Stimulated activated CD8-positive, alpha-beta memory T cell treated with anti-CD3 and anti-CD28 coated beads, Interleukin-7, amount 100 ng/mL, for 4 hours (primary cell): ENCODE results near the gene UNC119B.

Experiments used
- DNase-seq, 2 donors: peaks; one replicate each; pipeline ENCODE4 v3.0.0-alpha.2; 2020; ENCODE audit warnings: low read depth in 2 of 2

UNC119B gene

DNA sequence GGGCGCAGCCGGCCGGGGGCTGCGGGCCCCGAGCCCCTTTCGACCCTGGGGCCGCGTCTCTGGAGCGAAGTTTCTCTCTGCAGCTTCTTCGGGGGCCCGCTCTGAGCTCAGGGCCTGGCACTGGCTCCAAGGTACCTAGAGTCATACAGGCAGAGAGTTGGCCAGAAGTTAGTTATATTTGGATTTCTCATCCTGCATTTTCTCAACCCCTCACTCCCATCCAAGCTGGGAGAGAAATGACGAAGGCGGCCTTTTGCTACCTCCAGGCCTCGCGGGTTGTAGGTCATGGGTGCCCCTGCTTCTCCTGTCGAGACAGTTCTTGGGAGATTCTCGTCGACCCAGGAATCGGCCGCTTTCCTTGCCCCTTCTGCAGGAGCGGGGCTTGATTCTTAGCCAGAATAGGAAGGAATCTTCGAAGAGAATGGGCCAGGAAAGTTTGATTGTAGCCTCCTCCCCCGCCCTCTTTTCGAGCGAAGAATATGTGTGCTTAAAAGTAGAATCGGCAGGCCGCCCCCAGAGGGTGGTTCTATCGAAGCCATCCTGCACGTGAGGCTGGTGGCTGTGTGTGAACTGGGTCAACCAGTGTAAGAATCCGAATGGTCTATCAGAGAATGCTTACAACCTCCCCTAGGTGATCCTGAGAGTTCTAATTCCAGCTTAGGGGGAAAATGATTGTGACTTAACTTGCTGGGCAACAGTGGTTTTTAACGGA lies 22.5 kb upstream of the UNC119B start:
- DNase-seq = peak; percentile 16 to 19

DNA sequence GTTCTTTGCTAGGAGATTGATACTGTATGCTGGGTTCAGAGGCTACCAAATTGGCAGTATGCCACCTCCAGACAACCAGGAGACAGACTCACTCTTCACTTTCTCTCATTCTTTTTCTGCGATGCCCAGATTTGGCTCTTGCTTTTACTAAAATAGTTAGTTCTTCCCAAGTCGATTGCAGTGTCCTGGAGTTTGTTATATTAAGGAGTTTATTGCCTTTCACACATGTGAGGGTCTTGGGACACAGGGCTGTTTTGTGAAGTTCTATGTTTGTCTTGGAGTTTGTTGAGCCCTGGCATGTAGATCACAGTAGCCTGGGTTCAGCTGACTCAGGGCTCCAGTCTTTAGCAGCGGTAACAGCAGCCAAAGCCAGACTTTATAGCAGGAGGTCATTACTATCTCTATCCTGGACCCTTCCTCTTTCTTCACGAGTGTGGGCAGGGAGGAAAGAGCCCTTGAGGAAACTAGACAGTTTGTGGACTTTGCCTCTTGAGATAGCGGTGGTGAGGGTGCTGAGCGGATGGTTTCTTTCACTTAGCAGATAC lies 21.7 kb upstream of the UNC119B start:
- no peak for DNase-seq

DNA sequence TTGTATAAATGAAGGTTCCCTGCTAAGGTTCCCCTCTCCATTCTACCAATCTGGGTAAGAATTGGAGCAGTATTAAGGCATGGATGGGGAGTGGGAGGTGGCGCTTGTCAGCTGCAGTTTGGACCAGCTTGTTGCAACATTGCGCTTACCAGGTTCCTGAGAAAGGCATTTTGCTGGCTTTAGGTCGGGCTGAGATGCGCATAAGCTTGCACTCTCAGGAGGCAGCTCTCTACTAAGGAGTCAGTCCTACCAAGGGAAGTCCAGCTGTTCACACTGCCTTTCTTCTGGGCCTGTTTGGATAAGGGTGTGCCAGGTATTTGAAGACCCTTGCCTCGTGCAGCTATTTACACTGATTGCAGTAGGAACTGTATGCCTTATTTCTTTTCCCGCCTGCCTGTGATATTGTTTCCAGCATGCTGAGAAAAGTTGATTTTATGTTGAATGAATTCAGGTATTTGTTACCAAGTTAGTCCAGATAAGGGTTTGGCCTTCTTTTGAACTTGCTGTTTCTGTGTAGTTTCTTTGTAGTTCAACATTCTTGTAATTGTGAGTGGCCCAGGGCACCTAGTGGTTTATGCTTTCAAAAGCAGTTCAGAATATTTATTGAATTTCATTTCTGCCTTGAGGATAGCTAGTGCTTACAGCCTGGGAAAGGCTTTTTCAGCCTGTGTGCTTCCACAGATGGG lies 20.7 kb upstream of the UNC119B start:
- DNase-seq = no peak

DNA sequence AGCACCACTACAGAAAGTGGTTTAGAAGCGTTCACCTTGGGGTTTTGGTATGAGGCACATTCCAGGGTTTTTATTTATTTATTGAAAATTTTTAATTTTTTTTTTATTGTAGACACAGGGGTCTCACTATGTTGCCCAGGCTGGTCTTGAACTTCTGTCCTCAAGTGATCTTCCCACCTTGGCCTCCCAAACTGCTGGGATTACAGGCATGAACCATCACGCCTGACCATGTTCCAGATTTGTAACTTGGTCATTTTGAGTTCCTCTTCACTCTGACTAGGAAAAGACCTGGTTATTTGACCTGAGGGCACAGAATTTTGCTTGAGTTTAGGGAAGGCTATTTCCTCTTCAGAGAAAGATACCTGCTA lies 20.2 kb upstream of the UNC119B start:
- DNase-seq = no peak

DNA sequence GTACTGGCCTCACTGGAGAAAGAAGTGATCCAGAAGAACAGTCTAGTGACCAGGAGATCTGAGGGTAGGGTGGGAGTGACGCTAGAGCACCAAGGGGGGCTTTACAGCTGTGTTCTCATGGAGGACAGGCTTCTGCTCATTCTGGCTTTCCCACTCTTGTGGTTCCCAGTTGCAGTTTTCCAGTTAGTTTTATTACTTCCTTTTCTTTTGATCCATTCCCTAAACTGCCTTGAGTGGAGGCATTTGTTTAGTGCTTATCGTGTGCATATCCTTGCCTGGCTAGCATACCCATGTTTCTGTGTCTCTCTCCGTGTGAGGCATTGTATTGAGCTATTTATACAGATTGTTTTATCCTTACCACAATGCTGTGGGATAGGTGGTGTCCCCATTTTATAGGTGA lies 19.3 kb upstream of the UNC119B start:
- DNase-seq = no peak

DNA sequence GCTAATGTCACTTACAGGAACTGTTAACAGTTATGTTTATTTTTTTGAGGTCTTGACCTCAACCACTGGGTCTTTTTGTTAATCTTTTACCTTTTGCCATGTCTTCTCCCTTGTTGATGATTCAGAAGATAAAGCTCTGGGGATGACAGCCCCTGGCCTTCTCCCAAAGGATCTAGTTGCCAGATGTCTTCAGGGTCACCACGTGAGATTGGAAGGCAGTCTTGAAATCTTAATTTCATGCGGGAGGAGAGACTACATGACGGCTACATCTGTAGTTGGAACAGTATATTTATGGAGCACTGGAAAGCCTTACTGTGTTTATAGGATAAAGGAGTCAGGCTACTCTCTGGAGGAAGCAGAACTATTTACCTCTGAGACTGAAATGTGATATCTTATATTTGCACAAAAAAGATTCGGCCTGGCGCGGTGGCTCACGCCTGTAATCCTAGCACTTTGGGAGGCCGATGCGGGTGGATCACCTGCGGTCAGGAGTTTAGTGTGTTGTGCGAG lies 17.7 kb upstream of the UNC119B start:
- no peak for DNase-seq

DNA sequence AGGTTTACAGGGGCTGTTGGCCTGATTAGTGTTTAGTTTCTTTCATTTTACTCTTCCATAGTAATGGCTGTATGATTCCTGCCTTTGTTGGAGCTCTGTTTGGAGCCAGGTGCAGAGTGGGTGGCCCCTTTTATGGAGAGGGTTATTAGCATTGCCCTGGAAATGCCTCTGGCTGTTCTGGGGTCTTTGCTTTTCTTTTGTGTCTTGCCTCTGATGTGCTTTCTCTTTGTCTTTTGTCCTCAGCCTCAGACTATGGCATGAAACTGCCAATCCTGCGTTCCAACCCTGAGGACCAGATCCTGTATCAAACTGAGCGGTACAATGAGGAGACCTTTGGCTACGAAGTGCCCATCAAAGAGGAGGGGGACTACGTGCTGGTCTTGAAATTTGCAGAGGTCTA lies 16.4 kb upstream of the UNC119B start:
- DNase-seq = no peak

DNA sequence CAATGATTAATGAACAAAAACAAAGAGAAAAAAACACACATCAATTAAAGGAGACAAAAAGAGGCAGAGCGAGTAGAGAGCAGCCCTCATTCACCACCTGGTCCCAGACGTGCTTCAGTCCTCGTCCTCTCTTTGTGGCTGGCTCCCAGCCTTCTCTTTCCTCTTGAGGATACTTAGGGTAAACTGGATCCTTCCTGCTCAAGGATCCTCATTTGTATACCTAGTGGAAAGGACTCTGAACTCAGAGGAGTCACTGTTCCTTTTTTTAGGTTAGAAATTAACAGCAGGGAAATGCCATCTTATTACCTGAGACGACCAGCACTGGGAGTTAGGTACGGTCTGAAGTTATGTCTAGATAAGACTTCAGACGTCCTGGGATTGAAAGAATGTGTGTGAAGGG lies 13.6 kb upstream of the UNC119B start:
- DNase-seq = no peak

DNA sequence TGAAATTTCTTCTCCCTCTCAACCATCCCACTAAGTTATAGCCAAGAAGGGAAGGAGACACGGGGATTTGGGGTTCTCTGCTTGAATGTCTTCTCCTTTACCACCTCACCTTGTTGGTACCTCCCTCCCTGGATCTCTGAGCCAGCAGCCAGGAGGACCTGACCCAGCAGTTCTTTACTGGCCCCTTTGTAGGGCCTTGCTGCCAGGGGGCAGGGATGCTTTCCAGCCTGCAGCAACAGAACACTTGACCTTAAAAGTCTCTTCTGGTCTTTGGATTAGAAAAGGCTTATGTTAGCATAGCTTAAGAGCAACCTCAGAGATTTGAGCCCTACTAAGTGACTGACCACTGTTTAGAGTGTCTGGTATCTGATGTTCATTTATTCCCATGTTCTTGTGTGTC lies 12.9 kb upstream of the UNC119B start:
- DNase-seq = no peak

DNA sequence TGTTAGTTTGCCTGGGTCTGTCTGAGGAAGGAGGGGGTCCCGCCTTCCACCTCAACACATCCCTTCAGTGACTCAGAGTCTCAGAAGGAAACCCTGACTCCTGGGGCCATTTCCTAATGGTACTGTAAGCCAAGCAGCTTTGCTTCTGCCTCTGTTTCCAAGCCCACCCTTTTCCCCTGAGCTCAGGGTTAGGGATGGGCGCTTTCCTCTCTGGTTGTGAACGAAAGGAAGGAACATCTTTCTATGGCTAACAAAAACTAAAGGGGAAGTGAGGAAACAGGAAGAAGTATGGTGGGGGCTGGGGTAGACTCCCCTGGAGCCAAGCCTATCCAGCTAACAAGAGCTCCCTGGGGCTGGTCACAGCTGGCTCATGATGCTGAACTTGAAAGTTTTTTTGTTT lies 11.6 kb upstream of the UNC119B start:
- DNase-seq = no peak

DNA sequence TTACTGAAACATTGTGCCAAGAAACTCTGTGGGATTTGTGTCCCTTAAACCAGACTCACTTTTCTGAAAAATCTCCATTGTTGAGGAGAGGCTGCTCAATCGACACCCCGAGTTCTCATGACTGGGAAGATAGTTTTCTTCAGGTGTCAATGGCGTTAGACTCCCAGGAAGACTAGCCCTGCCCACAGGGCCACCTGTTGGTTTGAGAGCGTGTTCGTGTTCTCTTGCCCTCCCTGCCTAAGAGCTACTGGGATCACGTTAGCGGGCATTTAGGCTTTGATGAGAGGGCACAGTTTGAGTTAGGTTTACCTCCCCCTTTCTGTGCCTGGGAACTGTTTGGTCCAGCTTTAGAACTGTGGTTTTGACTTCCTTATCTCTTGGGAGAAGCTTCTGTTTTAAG lies 10.7 kb upstream of the UNC119B start:
- no peak for DNase-seq

DNA sequence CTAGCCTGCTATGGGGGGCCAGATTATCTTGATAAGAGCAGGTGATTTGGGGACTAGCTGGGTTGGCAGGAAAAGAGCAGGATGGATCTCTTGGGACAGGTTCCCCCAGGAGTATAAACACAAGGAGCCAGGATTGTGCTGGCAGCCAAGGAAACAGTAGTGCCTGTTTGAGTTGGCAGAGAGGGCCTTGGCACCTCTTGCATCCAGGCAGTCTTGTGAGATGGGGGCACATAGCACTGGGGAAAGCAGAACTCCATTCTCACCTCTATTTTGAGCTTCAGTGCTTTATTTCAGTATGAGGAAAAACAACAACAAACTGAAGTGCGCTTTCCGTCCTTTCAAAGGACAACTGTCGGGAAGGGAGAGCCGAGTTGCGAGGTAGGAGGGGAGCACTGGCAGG lies 9.4 kb upstream of the UNC119B start:
- DNase-seq = no peak

DNA sequence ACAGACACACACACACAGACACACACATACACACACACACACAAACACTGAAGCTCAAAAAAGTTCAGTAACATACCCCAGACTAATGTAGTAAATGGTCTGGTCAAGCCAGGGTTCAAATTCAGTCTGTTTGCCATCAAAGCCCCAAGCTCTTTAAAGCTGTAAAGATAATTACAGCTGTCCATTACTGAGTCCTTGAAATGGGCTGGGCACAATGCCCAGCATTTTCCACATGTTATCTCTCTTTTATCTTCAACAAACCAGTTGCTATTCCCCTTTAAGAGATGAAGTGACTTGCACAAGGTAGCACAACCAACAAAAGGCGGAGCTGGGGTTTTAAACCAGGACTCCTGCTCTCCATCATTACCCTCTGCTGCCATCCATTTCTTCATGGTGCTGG lies 7.6 kb upstream of the UNC119B start:
- DNase-seq = no peak

DNA sequence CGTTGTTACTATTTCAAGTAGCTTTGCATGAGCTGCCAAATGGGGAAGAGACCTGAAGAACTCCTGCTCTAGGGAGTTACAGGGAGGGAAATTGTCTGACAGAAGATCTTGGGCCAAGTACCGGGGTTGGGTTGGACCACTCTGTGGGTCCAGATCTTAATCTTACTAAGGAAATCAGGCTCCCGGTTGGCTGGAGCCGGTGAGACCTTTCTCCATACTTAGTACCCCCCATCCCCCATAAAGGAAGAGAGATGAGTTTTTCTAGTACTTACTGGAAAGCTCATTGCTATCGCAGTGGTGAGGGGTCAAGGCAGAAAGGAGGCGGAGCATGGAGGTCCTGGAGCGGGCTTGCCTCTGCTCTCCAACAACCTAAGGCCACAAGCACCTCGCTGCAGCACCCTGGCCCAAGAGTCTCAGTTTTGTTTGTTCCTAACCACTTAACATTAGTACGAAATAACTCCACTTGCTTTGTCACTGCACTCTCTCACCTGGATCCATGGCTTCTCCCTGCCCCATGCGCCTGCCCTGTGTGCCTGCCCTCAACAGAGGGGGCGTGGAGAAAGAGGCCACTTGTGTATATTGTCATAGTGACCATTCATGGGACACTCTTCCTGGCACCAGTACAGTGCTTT lies 6.8 kb upstream of the UNC119B start:
- no peak for DNase-seq

DNA sequence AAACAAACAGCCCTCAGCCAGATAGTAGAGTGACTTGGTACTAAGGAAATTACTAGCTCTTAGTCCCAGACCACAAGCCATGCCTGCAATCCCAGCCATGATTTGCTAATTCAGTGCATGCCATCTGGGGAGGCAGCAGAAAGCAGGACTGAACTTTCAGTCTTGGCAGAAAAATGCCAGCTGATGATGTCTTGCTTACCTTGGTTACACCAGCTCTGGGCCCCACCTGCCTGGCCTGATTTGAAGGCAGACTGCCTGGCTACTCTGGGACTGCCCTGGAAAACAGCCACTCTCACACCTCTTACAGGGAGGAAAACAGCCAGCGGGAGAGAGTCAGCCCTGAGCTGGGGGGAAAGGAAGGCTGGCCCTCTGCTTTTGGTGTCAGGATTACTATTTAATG lies 4.6 kb upstream of the UNC119B start:
- DNase-seq = no peak

DNA sequence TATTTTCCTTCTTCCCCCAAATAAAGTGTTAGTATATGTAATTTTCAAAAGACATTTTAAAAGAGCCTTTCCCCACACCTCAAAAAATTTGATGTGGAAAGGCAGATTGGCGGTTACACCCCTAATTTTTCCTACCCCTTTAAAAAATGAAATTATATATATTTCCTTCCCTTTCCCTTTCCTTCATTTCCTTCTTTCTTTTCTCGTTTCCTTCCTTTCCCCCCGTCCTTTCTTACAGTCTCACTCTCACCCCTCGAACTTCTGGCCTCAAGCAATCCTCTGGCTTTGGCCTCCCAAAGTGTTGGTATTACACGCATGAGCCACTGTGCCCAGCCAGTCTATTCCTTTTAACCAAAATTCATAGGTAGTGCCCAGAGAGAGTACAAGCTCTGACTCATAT lies 4.2 kb upstream of the UNC119B start:
- no peak for DNase-seq

DNA sequence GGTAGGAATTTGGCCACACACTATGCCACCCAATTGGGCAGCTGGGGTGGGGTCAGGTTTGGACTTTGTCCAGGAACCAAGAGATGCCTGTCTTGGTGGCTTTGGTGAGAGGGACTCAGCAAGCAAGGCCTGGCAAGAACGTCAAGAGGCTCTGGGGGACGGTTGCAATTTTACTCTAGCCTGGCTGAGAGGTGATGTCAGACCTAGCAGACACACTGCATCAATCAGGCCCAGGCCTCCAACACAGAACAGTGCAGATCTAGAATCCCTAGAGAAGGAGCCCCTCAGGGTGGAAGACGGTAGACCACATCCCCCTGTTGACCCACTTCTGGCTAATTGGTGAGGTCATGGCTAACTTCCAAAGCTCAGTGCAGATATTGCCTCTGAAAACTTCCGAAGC lies 1.6 kb upstream of the UNC119B start:
- no peak for DNase-seq

DNA sequence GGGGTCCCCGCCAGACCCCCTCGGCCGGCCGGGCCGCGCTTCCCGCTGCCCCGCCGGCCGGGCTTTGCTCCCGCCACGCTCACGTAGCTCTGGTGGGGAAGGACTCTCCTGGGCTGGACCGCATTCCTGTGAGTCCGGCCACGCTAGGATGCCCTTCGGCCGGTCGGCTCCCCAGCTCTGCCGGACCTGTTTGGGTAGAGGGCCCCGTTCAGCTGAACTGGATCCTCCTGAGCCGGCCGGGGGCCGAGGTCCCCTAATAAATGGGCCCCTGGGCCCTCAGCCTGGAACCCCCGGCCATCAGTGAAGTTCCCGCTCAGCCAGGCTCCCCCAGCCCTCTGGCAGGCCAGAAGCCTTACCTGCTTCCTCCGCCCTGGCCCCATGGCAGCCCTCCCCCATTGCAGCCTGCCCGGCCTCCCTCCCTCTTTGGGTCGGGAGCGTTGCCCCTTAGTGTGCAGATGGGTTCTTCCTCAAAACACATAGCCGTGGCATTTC lies 593 bp downstream of the UNC119B start:
- no peak for DNase-seq

DNA sequence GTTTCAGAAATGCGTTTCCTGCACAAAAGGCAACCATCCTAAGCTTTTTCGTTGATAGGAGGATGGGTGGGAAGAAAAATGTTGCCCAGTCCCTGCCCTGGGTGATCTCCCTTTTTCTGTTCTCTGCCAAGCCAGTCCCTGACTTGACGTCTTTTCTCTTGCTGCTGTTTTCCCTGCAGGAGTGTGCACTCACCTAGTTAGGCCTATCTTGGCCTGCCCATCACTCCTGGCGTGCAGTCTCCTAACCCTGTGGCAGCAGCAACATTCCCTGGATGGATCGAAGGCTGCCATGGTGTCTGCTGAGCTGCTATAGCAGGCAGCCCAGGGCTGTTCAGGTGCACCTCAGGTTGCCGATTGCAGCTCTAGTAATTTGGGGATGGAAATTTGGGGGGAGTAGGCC lies 1.2 kb downstream of the UNC119B start:
- DNase-seq = no peak

DNA sequence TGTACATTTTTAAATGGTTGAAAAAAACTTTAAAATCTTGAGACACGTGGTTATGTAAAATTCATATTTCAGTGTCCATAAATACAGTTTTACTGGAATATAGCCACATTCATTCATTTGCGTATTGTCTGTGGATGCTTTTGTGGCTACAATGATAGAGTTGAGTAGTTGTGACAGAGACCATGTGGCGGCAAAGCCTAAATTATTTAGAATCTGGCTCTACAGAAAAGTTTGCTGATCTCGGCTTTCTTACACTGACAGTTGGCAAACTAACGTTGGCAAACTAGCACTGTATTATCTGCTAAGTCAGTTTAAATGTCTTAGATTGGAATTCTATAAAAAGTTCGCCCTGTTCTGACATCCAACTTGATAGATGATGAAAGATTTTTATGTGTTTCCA lies 2.4 kb downstream of the UNC119B start:
- DNase-seq = no peak

DNA sequence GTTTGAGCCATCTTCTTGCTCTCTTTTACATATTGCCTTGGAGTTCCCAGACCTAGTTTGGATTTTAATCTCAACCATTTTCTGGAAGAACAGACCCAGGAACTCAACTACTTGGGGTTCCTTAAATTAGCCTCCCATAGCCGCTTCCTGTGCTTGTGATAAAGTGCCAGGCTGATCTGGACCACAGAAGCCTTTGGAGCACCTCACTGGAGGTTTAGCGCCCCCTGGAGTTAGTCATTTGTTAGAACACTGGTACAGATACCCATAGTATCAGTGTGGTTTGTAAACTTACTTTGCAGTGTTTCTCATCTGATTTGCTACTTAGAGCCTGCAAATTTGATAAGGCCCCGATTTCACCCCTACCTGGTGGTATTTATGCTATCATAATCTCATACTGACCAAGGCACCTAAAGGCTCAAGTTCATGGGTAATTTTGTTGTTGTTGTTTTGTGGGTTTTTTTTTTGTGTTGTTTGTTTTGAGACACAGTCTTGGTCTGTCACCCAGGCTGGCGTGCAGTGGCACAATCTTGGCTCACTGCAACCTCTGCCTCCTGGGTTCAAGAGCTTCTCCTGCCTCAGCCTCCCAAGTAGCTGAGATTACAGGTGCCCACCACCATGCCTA lies 3.7 kb downstream of the UNC119B start:
- peak; percentile 38 to 60 for DNase-seq

DNA sequence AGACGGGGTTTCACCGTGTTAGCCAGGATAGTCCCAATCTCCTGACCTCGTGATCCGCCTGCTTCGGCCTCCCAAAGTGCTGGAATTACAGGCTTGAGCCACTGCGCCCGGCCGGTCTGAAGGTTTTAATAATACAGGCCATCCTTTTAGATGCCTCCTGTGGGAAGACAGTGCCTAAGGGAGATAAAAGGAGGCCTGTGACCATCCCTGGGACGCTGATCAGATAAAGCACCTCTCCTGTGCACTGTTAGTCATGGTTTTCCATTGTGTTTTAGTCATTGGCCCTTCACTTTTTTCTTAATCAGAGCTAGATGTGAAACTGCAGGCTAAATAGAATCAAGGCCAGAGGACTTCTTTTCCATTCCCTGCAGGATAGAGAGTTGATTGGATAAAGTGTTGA lies 7.8 kb downstream of the UNC119B start:
- no peak for DNase-seq
